OCI-LY3 (cell line): ENCODE measurements around the gene CDH23.

ENCODE experiments used
- H2AFZ ChIP-seq: fragments of 200-600, 300-600 bp; shearing (Covaris generic); 2 replicates; pipeline ENCODE4 v1.6.0; 2014; ENCODE audit warnings: antibody characterized with exemption, low read depth, low read length
- H3K27ac ChIP-seq: fragments of 200-600, 300-600 bp; sonication (generic); 2 replicates; pipeline ENCODE4 v1.5.1; 2014; ENCODE audit warnings: mild to moderate bottlenecking, low read length, moderate library complexity, mixed read lengths
- H3K27me3 ChIP-seq: fragments of 200-600, 300-600 bp; sonication (generic); 2 replicates; pipeline ENCODE4 v1.6.1; 2014; ENCODE audit warnings: low read depth, low read length, mixed read lengths
- H3K36me3 ChIP-seq: fragments of 200-600, 300-600 bp; sonication (generic); replicated peaks from 2 replicates; pipeline ENCODE3; 2014; ENCODE audit warnings: low read depth, low read length, mixed read lengths
- H3K4me1 ChIP-seq: fragments of 300-600, 200-600 bp; sonication (generic); 2 replicates; pipeline ENCODE4 v1.6.1; 2014; ENCODE audit warnings: low read length, mixed read lengths
- H3K4me2 ChIP-seq: fragments of 200-600, 300-600 bp; sonication (generic); 2 replicates; pipeline ENCODE4 v1.6.1; 2014; ENCODE audit warnings: low read length, mixed read lengths
- H3K4me3 ChIP-seq: fragments of 300-600, 200-600 bp; sonication (generic); 2 replicates; pipeline ENCODE4 v1.5.1; 2014; ENCODE audit warnings: antibody characterized with exemption, mild to moderate bottlenecking, low read length, moderate library complexity
- H3K79me2 ChIP-seq: fragments of 300-600, 200-600 bp; shearing (Covaris generic); 2 replicates; pipeline ENCODE4 v1.6.1; 2014; ENCODE audit warnings: mild to moderate bottlenecking, low read length, mixed read lengths
- H3K9ac ChIP-seq: fragments of 300-600, 200-600 bp; shearing (Covaris generic); 2 replicates; pipeline ENCODE4 v1.6.0; 2014; ENCODE audit warnings: mild to moderate bottlenecking, low read length, moderate library complexity
- H3K9me3 ChIP-seq: fragments of 200-600, 300-600 bp; shearing (Covaris generic); 2 replicates; pipeline ENCODE4 v1.6.1; 2014; ENCODE audit warnings: low read length, mixed read lengths; ENCODE audit not compliant: insufficient read depth
- H4K20me1 ChIP-seq: fragments of 200-600, 300-600 bp; sonication (generic); 2 replicates; pipeline ENCODE4 v1.6.1; 2016; ENCODE audit warnings: low read length, mixed read lengths; ENCODE audit not compliant: insufficient read depth
- EZH2phosphoT487 ChIP-seq: fragments of 200-600 bp; shearing (Covaris generic); IDR thresholded peaks from 2 replicates; pipeline ENCODE4 v1.6.1; 2018; ENCODE audit warnings: antibody characterized with exemption, mixed run types, low read depth
- TF ChIP-seq, protein P1 (sequence below): fragments of 200-600, 300-600 bp; sonication (generic); IDR thresholded peaks from 2 replicates; pipeline ENCODE4 v1.5.1; 2014; ENCODE audit warnings: antibody characterized with exemption, low read length, low read depth

The CDH23 gene

DNA sequence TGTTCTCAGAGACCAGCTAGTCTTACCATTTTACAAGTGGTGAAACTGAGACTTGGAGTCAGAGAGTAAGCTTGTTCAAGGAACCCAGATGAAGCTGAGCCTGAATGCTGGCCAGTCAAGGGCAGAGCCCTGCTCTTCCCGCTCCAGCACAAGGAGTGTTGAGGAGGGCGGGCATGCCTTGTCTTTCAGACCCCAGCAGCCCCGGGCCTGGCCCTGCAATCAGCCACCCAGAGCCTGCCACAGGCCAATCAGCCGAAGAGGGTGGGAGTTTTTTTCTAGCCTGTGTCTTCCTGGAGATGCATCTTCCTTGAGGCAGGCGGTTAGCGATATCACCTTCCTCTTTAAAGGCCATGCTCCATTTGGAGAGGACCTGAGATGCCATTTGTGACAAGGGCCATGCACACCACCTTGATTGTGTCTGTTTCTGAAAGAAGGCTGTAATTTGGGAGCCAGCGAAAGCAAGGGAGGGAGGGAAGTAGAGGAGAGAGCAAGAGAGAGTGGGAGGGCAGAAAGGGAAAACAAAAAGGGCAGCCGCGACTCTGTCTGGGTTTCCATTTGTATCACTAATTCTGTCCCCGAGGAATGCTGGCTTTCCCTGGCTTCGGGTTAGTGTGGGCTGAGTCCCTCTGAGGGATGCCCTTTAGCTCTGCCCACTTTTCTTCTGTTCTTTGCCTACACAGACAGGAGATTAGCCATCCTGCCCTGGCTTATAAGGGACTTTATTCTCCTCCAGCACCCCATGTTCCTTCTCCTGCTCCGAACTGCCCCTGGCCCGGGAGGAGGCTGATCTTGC, 8.0 kb downstream of the CDH23 start:
- no peak overlapping the region for H2AFZ ChIP-seq
- no peaks in the 10 kb centered on the region for H3K9me3 ChIP-seq
- no peak for TF ChIP-seq EZH2phosphoT487
- TF ChIP-seq, protein P1, sequence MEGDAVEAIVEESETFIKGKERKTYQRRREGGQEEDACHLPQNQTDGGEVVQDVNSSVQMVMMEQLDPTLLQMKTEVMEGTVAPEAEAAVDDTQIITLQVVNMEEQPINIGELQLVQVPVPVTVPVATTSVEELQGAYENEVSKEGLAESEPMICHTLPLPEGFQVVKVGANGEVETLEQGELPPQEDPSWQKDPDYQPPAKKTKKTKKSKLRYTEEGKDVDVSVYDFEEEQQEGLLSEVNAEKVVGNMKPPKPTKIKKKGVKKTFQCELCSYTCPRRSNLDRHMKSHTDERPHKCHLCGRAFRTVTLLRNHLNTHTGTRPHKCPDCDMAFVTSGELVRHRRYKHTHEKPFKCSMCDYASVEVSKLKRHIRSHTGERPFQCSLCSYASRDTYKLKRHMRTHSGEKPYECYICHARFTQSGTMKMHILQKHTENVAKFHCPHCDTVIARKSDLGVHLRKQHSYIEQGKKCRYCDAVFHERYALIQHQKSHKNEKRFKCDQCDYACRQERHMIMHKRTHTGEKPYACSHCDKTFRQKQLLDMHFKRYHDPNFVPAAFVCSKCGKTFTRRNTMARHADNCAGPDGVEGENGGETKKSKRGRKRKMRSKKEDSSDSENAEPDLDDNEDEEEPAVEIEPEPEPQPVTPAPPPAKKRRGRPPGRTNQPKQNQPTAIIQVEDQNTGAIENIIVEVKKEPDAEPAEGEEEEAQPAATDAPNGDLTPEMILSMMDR, result no peak
- no peaks in the 10 kb centered on the region for H3K4me1 ChIP-seq
- H3K4me3 ChIP-seq, result no peak overlapping the region
- H4K20me1 ChIP-seq, result no peaks in the 10 kb centered on the region
- H3K4me2 ChIP-seq, result no peak overlapping the region
- no peak overlapping the region for H3K9ac ChIP-seq
- no peaks in the 10 kb centered on the region for H3K36me3 ChIP-seq
- H3K27me3 ChIP-seq, result no peaks in the 10 kb centered on the region
- no peaks in the 10 kb centered on the region for H3K79me2 ChIP-seq
- no peak overlapping the region for H3K27ac ChIP-seq

- no peak overlapping the region for H3K4me3 ChIP-seq
These were observed 10.2 kb downstream of the CDH23 start for GRCh38 chr10:71406878-71407277.

GRCh38 chr10:71408436-71409225, 11.9 kb downstream of the CDH23 start:
- H3K36me3 ChIP-seq, result no peaks in the 10 kb centered on the region
- H3K4me3 ChIP-seq, result no peak overlapping the region
- H3K4me2 ChIP-seq, result no peak overlapping the region
- no peaks in the 10 kb centered on the region for H3K9me3 ChIP-seq
- TF ChIP-seq, protein P1, result no peak
- no peak for TF ChIP-seq EZH2phosphoT487
- H4K20me1 ChIP-seq, result no peaks in the 10 kb centered on the region
- H3K27ac ChIP-seq, result no peak overlapping the region
- no peaks in the 10 kb centered on the region for H3K27me3 ChIP-seq
- H3K4me1 ChIP-seq, result no peaks in the 10 kb centered on the region
- no peak overlapping the region for H3K9ac ChIP-seq
- H2AFZ ChIP-seq, result no peak overlapping the region
- no peaks in the 10 kb centered on the region for H3K79me2 ChIP-seq

More at GRCh38 chr10:71406878-71407277, 10.2 kb downstream of the CDH23 start:
- H2AFZ ChIP-seq, result no peak overlapping the region
- TF ChIP-seq EZH2phosphoT487, result no peak
- TF ChIP-seq, protein P1, result no peak
- H3K27ac ChIP-seq, result no peak overlapping the region
- H3K79me2 ChIP-seq, result no peaks in the 10 kb centered on the region
- no peak overlapping the region for H3K4me2 ChIP-seq
- H3K9me3 ChIP-seq, result no peaks in the 10 kb centered on the region
- no peaks in the 10 kb centered on the region for H3K27me3 ChIP-seq
- no peaks in the 10 kb centered on the region for H3K4me1 ChIP-seq
- H4K20me1 ChIP-seq, result no peaks in the 10 kb centered on the region
- no peaks in the 10 kb centered on the region for H3K36me3 ChIP-seq
- no peak overlapping the region for H3K9ac ChIP-seq

GRCh38 chr10:71409516-71410104, 12.9 kb downstream of the CDH23 start:
- no peaks in the 10 kb centered on the region for H3K79me2 ChIP-seq
- no peak overlapping the region for H2AFZ ChIP-seq
- no peaks in the 10 kb centered on the region for H3K36me3 ChIP-seq
- H3K27me3 ChIP-seq, result no peaks in the 10 kb centered on the region
- no peaks in the 10 kb centered on the region for H3K9me3 ChIP-seq
- no peak overlapping the region for H3K4me2 ChIP-seq
- H4K20me1 ChIP-seq, result no peaks in the 10 kb centered on the region
- no peak overlapping the region for H3K27ac ChIP-seq
- no peak overlapping the region for H3K9ac ChIP-seq
- H3K4me1 ChIP-seq, result no peaks in the 10 kb centered on the region
- TF ChIP-seq EZH2phosphoT487, result no peak
- TF ChIP-seq, protein P1, result no peak
- no peak overlapping the region for H3K4me3 ChIP-seq
